GM19035 (cell line): ENCODE data around the gene CCDC201.

ENCODE experiments used
- ATAC-seq: cut with Tn5 transposase; IDR thresholded peaks from one replicate; pipeline ENCODE4 v1.9.1; 2021; ENCODE audit not compliant: unreplicated experiment

The CCDC201 gene

GRCh38 chr7:45893996-45894664, 21.2 kb upstream of the CCDC201 start:
- no peak for ATAC-seq

GRCh38 chr7:45893374-45893995, 20.6 kb upstream of the CCDC201 start:
- no peak for ATAC-seq

GRCh38 chr7:45892407-45893035, 19.6 kb upstream of the CCDC201 start:
- ATAC-seq: no peak

GRCh38 chr7:45891462-45892402, 18.9 kb upstream of the CCDC201 start:
- no peak for ATAC-seq

GRCh38 chr7:45890902-45891461, 18.1 kb upstream of the CCDC201 start:
- no peak for ATAC-seq

GRCh38 chr7:45890125-45890901, 17.4 kb upstream of the CCDC201 start:
- ATAC-seq: no peak

- ATAC-seq: no peak
Measured at GRCh38 chr7:45889367-45890067, 16.6 kb upstream of the CCDC201 start.

GRCh38 chr7:45888993-45889366, 16.1 kb upstream of the CCDC201 start:
- ATAC-seq: no peak

GRCh38 chr7:45888185-45888992, 15.5 kb upstream of the CCDC201 start, which contains the start of gene IGFBP1:
Gene IGFBP1, plus strand, starts transcription at chr7:45888488. Its CDS starts 165 bp downstream, at chr7:45888653.
- ATAC-seq: no peak

GRCh38 chr7:45886931-45887667, 14.2 kb upstream of the CCDC201 start:
- ATAC-seq: no peak

- no peak for ATAC-seq
Measured at GRCh38 chr7:45885264-45885882, 12.5 kb upstream of the CCDC201 start.

GRCh38 chr7:45884136-45884535, 11.3 kb upstream of the CCDC201 start:
- ATAC-seq: no peak

GRCh38 chr7:45882465-45882810, 9.6 kb upstream of the CCDC201 start:
- no peak for ATAC-seq

- ATAC-seq: no peak
Measured at GRCh38 chr7:45881759-45882464, 9.0 kb upstream of the CCDC201 start.

GRCh38 chr7:45881280-45881758, 8.4 kb upstream of the CCDC201 start:
- no peak for ATAC-seq

GRCh38 chr7:45880433-45880860, 7.6 kb upstream of the CCDC201 start:
- ATAC-seq: no peak
